Rectal smooth muscle tissue (tissue), 1 donor: ENCODE measurements around the gene COL27A1.

ENCODE experiments used
- H3K27ac ChIP-seq: one replicate; pipeline ENCODE4 v1.7.0; 2013; ENCODE audit warnings: low read depth, low read length, inconsistent platforms
- H3K27me3 ChIP-seq: one replicate; pipeline ENCODE4 v1.7.0; 2013; ENCODE audit warnings: low read length; ENCODE audit not compliant: control insufficient read depth, insufficient read depth
- H3K36me3 ChIP-seq: one replicate; pipeline ENCODE4 v1.7.0; 2013; ENCODE audit warnings: low read length; ENCODE audit not compliant: control insufficient read depth, insufficient read depth
- H3K4me1 ChIP-seq: one replicate; pipeline ENCODE4 v1.7.0; 2013; ENCODE audit warnings: low read length; ENCODE audit not compliant: control insufficient read depth, insufficient read depth
- H3K4me3 ChIP-seq: one replicate; pipeline ENCODE4 v1.7.0; 2013; ENCODE audit warnings: low read length
- H3K9ac ChIP-seq: one replicate; pipeline ENCODE4 v1.7.0; 2013; ENCODE audit warnings: low read length

COL27A1 gene

GRCh38 chr9:114342755-114343440, 187.6 kb downstream of the COL27A1 start:
- peaks cover 16% of the 10 kb centered on the region for H3K4me1 ChIP-seq
- H3K27me3 ChIP-seq, result no peaks in the 10 kb centered on the region
- peaks cover 50% of the 10 kb centered on the region for H3K36me3 ChIP-seq
- peak overlapping the region; percentile 86 for H3K27ac ChIP-seq
- no peak overlapping the region for H3K9ac ChIP-seq
- H3K4me3 ChIP-seq, result no peak overlapping the region

- Histone ChIP-seq H3K27me3 (no peaks in the 10 kb centered on the region), H3K9ac (no peak overlapping the region), H3K4me1 (peaks cover 21% of the 10 kb centered on the region), H3K4me3 (no peak overlapping the region), H3K27ac (peak overlapping the region; percentile 86), H3K36me3 (peaks cover 48% of the 10 kb centered on the region)
These were observed 188.3 kb downstream of the COL27A1 start for GRCh38 chr9:114343471-114344187.

GRCh38 chr9:114344188-114344566, 188.8 kb downstream of the COL27A1 start:
- peaks cover 22% of the 10 kb centered on the region for H3K4me1 ChIP-seq
- H3K27me3 ChIP-seq, result no peaks in the 10 kb centered on the region
- no peak overlapping the region for H3K4me3 ChIP-seq
- peak overlapping the region; percentile 86 for H3K27ac ChIP-seq
- peaks cover 49% of the 10 kb centered on the region for H3K36me3 ChIP-seq
- no peak overlapping the region for H3K9ac ChIP-seq

GRCh38 chr9:114344692-114345091, 189.4 kb downstream of the COL27A1 start:
- Histone ChIP-seq H3K36me3 (peaks cover 54% of the 10 kb centered on the region), H3K27me3 (no peaks in the 10 kb centered on the region), H3K27ac (peak overlapping the region; percentile 86), H3K4me3 (no peak overlapping the region), H3K4me1 (peaks cover 27% of the 10 kb centered on the region), H3K9ac (no peak overlapping the region)

- Histone ChIP-seq H3K4me1 (peaks cover 28% of the 10 kb centered on the region), H3K27ac (no peak overlapping the region), H3K9ac (no peak overlapping the region), H3K36me3 (peaks cover 57% of the 10 kb centered on the region), H3K4me3 (no peak overlapping the region), H3K27me3 (no peaks in the 10 kb centered on the region)
These were observed 190.2 kb downstream of the COL27A1 start for GRCh38 chr9:114345493-114346065.

- Histone ChIP-seq H3K4me3 (no peak overlapping the region), H3K27me3 (no peaks in the 10 kb centered on the region), H3K4me1 (peaks cover 28% of the 10 kb centered on the region), H3K9ac (no peak overlapping the region), H3K27ac (no peak overlapping the region), H3K36me3 (peaks cover 57% of the 10 kb centered on the region)
These were observed 190.8 kb downstream of the COL27A1 start for GRCh38 chr9:114346146-114346545.

- Histone ChIP-seq H3K27ac (no peak overlapping the region), H3K36me3 (peaks cover 48% of the 10 kb centered on the region), H3K27me3 (no peaks in the 10 kb centered on the region), H3K4me1 (peaks cover 28% of the 10 kb centered on the region), H3K4me3 (no peak overlapping the region), H3K9ac (no peak overlapping the region)
These were observed 192.3 kb downstream of the COL27A1 start for GRCh38 chr9:114347675-114348074.

GRCh38 chr9:114348261-114348905, 193.0 kb downstream of the COL27A1 start:
- no peak overlapping the region for H3K4me3 ChIP-seq
- no peak overlapping the region for H3K9ac ChIP-seq
- peaks cover 44% of the 10 kb centered on the region for H3K36me3 ChIP-seq
- no peaks in the 10 kb centered on the region for H3K27me3 ChIP-seq
- peaks cover 24% of the 10 kb centered on the region for H3K4me1 ChIP-seq
- H3K27ac ChIP-seq, result peak overlapping the region; percentile 85

GRCh38 chr9:114348906-114349482, 193.7 kb downstream of the COL27A1 start:
- Histone ChIP-seq H3K27me3 (no peaks in the 10 kb centered on the region), H3K36me3 (peaks cover 43% of the 10 kb centered on the region), H3K4me1 (peaks cover 19% of the 10 kb centered on the region), H3K4me3 (no peak overlapping the region), H3K27ac (peak overlapping the region; percentile 85), H3K9ac (no peak overlapping the region)

GRCh38 chr9:114349713-114350480, 194.6 kb downstream of the COL27A1 start:
- H3K4me3 ChIP-seq, result no peak overlapping the region
- H3K4me1 ChIP-seq, result peaks cover 12% of the 10 kb centered on the region
- H3K27me3 ChIP-seq, result no peaks in the 10 kb centered on the region
- H3K27ac ChIP-seq, result peak overlapping the region; percentile 85
- H3K36me3 ChIP-seq, result peaks cover 43% of the 10 kb centered on the region
- no peak overlapping the region for H3K9ac ChIP-seq

- no peak overlapping the region for H3K4me3 ChIP-seq
- H3K9ac ChIP-seq, result no peak overlapping the region
- H3K27me3 ChIP-seq, result no peaks in the 10 kb centered on the region
- peaks cover 38% of the 10 kb centered on the region for H3K36me3 ChIP-seq
- no peak overlapping the region for H3K27ac ChIP-seq
- H3K4me1 ChIP-seq, result peaks cover 12% of the 10 kb centered on the region
These were observed 195.5 kb downstream of the COL27A1 start for GRCh38 chr9:114350636-114351401.
